ENCODE data around the gene LRRC8E. TPM values are rescaled to one million over a fixed set of nuclear protein-coding genes. Genes with fewer than 3 reads are reported as not detected.

LRRC8E gene
- total RNA-seq, 1 donor from 2014 or later: 6.6 TPM

DNA sequence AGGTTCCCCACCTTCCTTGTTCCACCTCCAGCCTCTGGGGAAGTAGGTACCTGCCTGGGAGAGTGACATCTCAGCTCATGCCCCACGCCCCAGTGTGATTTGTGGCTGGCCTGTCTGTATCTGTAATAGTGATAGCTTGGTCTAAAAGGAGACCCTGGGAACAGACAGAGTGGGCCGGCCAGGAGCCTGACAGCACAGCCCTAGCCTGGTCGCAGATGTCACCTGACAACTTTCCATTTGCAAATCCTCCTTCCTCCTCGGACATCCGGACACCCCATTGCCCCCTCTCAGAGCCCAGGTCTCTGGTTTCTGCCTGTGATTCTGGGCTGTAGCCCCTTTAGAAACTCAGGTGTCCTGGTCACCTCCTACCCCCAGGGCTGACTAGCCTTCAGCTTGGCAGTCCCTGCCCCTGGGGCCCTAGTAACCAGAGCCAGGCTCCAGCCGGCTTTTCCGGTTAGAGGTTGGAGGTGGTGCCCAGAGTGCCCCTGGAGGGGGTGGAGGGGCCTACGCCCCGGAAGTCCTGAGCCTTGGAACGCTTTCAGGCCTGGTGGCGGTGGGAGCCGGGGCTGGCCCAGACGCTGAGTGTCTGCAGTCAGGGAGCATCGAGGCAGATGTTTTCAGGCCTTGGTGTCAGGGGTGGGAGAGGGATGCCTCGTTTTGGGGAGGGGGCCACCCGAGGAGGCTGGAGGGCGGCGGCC lies 6.5 kb downstream of the LRRC8E start:
- Mint-ChIP-seq H3K27ac (ENCODE audit: unreplicated experiment) (no peak overlapping the region), H3K36me3 (ENCODE audit: low read depth, unreplicated experiment) (peaks cover 7% of the 10 kb centered on the region), H3K4me3 (ENCODE audit: unreplicated experiment) (no peak overlapping the region), H3K27me3 (ENCODE audit: low read depth, unreplicated experiment) (no peaks in the 10 kb centered on the region), H3K4me1 (ENCODE audit: low read depth, unreplicated experiment) (peaks cover 3% of the 10 kb centered on the region), H3K9me3 (ENCODE audit: unreplicated experiment) (no peaks in the 10 kb centered on the region)
- H3K4me3 ChIP-seq (ENCODE audit: insufficient read depth, low read depth, low read length): no peak overlapping the region
- peaks cover 10% of the 10 kb centered on the region for H3K4me1 ChIP-seq (ENCODE audit: insufficient read depth, low read length)
- H3K27me3 ChIP-seq (ENCODE audit: insufficient read depth, low read length): no peaks in the 10 kb centered on the region
- H3K27ac ChIP-seq (ENCODE audit: low read depth, low read length): no peak overlapping the region
- H3K9me3 ChIP-seq (ENCODE audit: insufficient read depth, low read depth, low read length): no peaks in the 10 kb centered on the region
- no peak overlapping the region for H3K4me2 ChIP-seq (ENCODE audit: low read length)
- no peak overlapping the region for H3K9ac ChIP-seq (ENCODE audit: low read length)
- H3K79me2 ChIP-seq (ENCODE audit: insufficient read depth, low read length): peaks cover 3% of the 10 kb centered on the region
- TF ChIP-seq, protein P1, sequence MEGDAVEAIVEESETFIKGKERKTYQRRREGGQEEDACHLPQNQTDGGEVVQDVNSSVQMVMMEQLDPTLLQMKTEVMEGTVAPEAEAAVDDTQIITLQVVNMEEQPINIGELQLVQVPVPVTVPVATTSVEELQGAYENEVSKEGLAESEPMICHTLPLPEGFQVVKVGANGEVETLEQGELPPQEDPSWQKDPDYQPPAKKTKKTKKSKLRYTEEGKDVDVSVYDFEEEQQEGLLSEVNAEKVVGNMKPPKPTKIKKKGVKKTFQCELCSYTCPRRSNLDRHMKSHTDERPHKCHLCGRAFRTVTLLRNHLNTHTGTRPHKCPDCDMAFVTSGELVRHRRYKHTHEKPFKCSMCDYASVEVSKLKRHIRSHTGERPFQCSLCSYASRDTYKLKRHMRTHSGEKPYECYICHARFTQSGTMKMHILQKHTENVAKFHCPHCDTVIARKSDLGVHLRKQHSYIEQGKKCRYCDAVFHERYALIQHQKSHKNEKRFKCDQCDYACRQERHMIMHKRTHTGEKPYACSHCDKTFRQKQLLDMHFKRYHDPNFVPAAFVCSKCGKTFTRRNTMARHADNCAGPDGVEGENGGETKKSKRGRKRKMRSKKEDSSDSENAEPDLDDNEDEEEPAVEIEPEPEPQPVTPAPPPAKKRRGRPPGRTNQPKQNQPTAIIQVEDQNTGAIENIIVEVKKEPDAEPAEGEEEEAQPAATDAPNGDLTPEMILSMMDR (IDR thresholded peaks at IDR 0.05; ENCODE audit: insufficient read depth, low read depth, low read length): no peak
- TF ChIP-seq EZH2 (IDR thresholded peaks at IDR 0.05; ENCODE audit: insufficient read depth, low read length): no peak
- FAIRE-seq (no peak), DNase-seq (ENCODE audit: low read depth) (no peak)
- H4K20me1 ChIP-seq (ENCODE audit: insufficient read depth, low read length): peaks cover 4% of the 10 kb centered on the region
- no peaks in the 10 kb centered on the region for H3K36me3 ChIP-seq (ENCODE audit: insufficient read depth, low read length)
- no peak overlapping the region for H2AFZ ChIP-seq (ENCODE audit: low read depth, low read length)

DNA sequence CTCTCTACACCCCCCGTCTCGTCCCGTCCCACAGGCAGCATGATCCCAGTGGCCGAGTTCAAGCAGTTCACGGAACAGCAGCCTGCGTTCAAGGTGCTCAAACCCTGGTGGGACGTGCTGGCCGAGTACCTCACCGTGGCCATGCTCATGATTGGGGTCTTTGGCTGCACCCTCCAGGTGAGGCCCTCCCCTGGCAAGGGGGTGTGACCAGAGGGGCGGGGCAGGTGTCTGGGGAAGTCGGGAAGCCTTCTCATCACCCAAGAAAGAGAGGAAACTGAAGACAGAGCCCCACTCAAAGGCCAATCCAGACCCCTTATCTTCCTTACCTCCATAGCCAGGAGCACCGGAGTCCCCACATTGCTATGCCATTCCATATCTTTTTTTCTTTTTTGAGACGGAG lies 7.3 kb downstream of the LRRC8E start:
- Histone ChIP-seq H3K79me2 (ENCODE audit: insufficient read depth, low read length) (peaks cover 3% of the 10 kb centered on the region), H3K27ac (ENCODE audit: low read depth, low read length) (no peak overlapping the region), H3K9me3 (ENCODE audit: insufficient read depth, low read depth, low read length) (no peaks in the 10 kb centered on the region), H3K4me2 (ENCODE audit: low read length) (no peak overlapping the region), H3K4me3 (ENCODE audit: insufficient read depth, low read depth, low read length) (no peak overlapping the region), H3K9ac (ENCODE audit: low read length) (no peak overlapping the region), H2AFZ (ENCODE audit: low read depth, low read length) (no peak overlapping the region), H3K4me1 (ENCODE audit: insufficient read depth, low read length) (peaks cover 10% of the 10 kb centered on the region), H3K36me3 (ENCODE audit: insufficient read depth, low read length) (no peaks in the 10 kb centered on the region), H3K27me3 (ENCODE audit: insufficient read depth, low read length) (no peaks in the 10 kb centered on the region), H4K20me1 (ENCODE audit: insufficient read depth, low read length) (peaks cover 4% of the 10 kb centered on the region)
- FAIRE-seq (no peak), DNase-seq (ENCODE audit: low read depth) (no peak)
- no peaks in the 10 kb centered on the region for H3K27me3 Mint-ChIP-seq (ENCODE audit: low read depth, unreplicated experiment)
- no peak overlapping the region for H3K27ac Mint-ChIP-seq (ENCODE audit: unreplicated experiment)
- peaks cover 9% of the 10 kb centered on the region for H3K36me3 Mint-ChIP-seq (ENCODE audit: low read depth, unreplicated experiment)
- H3K4me1 Mint-ChIP-seq (ENCODE audit: low read depth, unreplicated experiment): peaks cover 3% of the 10 kb centered on the region
- TF ChIP-seq EZH2 (IDR thresholded peaks at IDR 0.05; ENCODE audit: insufficient read depth, low read length): no peak
- TF ChIP-seq, protein P1 (IDR thresholded peaks at IDR 0.05; ENCODE audit: insufficient read depth, low read depth, low read length): no peak
- H3K9me3 Mint-ChIP-seq (ENCODE audit: unreplicated experiment): no peaks in the 10 kb centered on the region
- H3K4me3 Mint-ChIP-seq (ENCODE audit: unreplicated experiment): no peak overlapping the region

DNA sequence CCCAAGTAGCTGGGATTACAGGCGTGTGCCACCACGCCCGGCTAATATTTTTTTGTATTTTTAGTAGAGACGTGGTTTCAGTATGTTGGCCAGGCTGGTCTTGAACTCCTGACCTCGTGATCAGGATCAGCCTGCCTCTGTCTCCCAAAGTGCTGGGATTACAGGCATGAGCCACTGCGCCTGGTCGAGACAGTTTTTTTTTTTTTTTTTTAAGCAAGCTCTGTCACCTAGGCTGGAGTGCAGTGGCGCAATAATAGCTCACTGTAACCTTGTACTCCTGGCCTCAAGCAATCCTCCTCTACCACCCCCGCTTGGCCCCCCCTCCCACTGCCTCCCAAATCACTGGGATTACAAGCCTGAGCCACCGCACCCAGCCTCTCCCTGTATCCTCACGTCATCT lies 9.0 kb downstream of the LRRC8E start:
- no peak overlapping the region for H3K27ac ChIP-seq (ENCODE audit: low read depth, low read length)
- FAIRE-seq: no peak
- Mint-ChIP-seq H3K4me3 (ENCODE audit: unreplicated experiment) (no peak overlapping the region), H3K9me3 (ENCODE audit: unreplicated experiment) (no peaks in the 10 kb centered on the region), H3K27ac (ENCODE audit: unreplicated experiment) (no peak overlapping the region), H3K36me3 (ENCODE audit: low read depth, unreplicated experiment) (peaks cover 10% of the 10 kb centered on the region), H3K4me1 (ENCODE audit: low read depth, unreplicated experiment) (peaks cover 3% of the 10 kb centered on the region), H3K27me3 (ENCODE audit: low read depth, unreplicated experiment) (no peaks in the 10 kb centered on the region)
- no peak for DNase-seq (ENCODE audit: low read depth)
- H2AFZ ChIP-seq (ENCODE audit: low read depth, low read length): no peak overlapping the region
- H4K20me1 ChIP-seq (ENCODE audit: insufficient read depth, low read length): peaks cover 3% of the 10 kb centered on the region
- H3K4me1 ChIP-seq (ENCODE audit: insufficient read depth, low read length): peaks cover 10% of the 10 kb centered on the region
- H3K4me2 ChIP-seq (ENCODE audit: low read length): no peak overlapping the region
- no peaks in the 10 kb centered on the region for H3K27me3 ChIP-seq (ENCODE audit: insufficient read depth, low read length)
- no peaks in the 10 kb centered on the region for H3K36me3 ChIP-seq (ENCODE audit: insufficient read depth, low read length)
- TF ChIP-seq, protein P1 (IDR thresholded peaks at IDR 0.05; ENCODE audit: insufficient read depth, low read depth, low read length): no peak
- no peak for TF ChIP-seq EZH2 (IDR thresholded peaks at IDR 0.05; ENCODE audit: insufficient read depth, low read length)
- H3K9ac ChIP-seq (ENCODE audit: low read length): no peak overlapping the region
- no peaks in the 10 kb centered on the region for H3K9me3 ChIP-seq (ENCODE audit: insufficient read depth, low read depth, low read length)
- no peak overlapping the region for H3K4me3 ChIP-seq (ENCODE audit: insufficient read depth, low read depth, low read length)
- H3K79me2 ChIP-seq (ENCODE audit: insufficient read depth, low read length): peaks cover 3% of the 10 kb centered on the region

Measured in astrocyte (in vitro differentiated cells and primary cell).